Measurements from ENCODE around the gene CD69. TPM values are rescaled to one million over a fixed set of nuclear protein-coding genes. Genes with fewer than 3 reads are reported as not detected.

The CD69 gene
- total RNA-seq, 1 experiment from 2014 or later, result not detected

GRCh38 chr12:9797722-9798619 lies 37.3 kb upstream of the CD69 start:
- Histone ChIP-seq H2AK5ac (ENCODE audit: insufficient read length, low read length) (no peak overlapping the region), H4K8ac (replicated peaks; ENCODE audit: insufficient read length, low read depth, low read length) (no peak overlapping the region), H3K4ac (ENCODE audit: low read depth, low read length) (no peak overlapping the region), H3K9me3 (ENCODE audit: control insufficient read depth, low read depth, low read length) (no peaks in the 10 kb centered on the region), H4K20me1 (ENCODE audit: control insufficient read depth, insufficient read depth, insufficient read length) (no peaks in the 10 kb centered on the region), H3K27me3 (ENCODE audit: insufficient read depth, low read length) (no peaks in the 10 kb centered on the region), H3K9ac (ENCODE audit: extremely low read depth, insufficient read length, low read length) (no peak overlapping the region), H2BK20ac (ENCODE audit: low read depth, low read length, poor library complexity, severe bottlenecking) (no peak overlapping the region), H4K5ac (ENCODE audit: insufficient read length, low read depth, low read length) (no peak overlapping the region), H2BK5ac (ENCODE audit: insufficient read length, low read length) (no peak overlapping the region), H3K27ac (ENCODE audit: insufficient read length, low read depth, low read length) (no peak overlapping the region), H3K18ac (ENCODE audit: insufficient read length, low read depth, low read length) (no peak overlapping the region), H3K4me1 (ENCODE audit: insufficient read depth, low read length) (peaks cover 2% of the 10 kb centered on the region; the same call in 1 of the 2 replicates), H2BK120ac (ENCODE audit: low read depth, low read length, poor library complexity, severe bottlenecking) (no peak overlapping the region), H4K91ac (ENCODE audit: insufficient read length, low read depth, low read length) (no peak overlapping the region), H3K14ac (ENCODE audit: insufficient read depth, low read length) (no peak overlapping the region), H3K4me2 (ENCODE audit: insufficient read depth, insufficient read length, low read length) (no peak overlapping the region), H3K79me1 (ENCODE audit: insufficient read depth, low read depth, low read length, poor library complexity, severe bottlenecking) (no peaks in the 10 kb centered on the region), H3K23me2 (ENCODE audit: insufficient read length, low read depth, low read length, poor library complexity, severe bottlenecking) (no peaks in the 10 kb centered on the region), H2AFZ (ENCODE audit: low read length) (no peak overlapping the region), H3K79me2 (ENCODE audit: insufficient read depth, low read length) (no peaks in the 10 kb centered on the region), H3T11ph (ENCODE audit: low read length) (no peak overlapping the region), H3K56ac (ENCODE audit: insufficient read length, low read depth, low read length) (no peak overlapping the region), H2BK15ac (ENCODE audit: low read depth, low read length) (no peak overlapping the region), H3K23ac (ENCODE audit: insufficient read length, low read depth, low read length) (no peak overlapping the region), H2BK12ac (ENCODE audit: insufficient read length, low read depth, low read length) (no peak overlapping the region)
- no peaks in the 10 kb centered on the region for H3K27me3 Mint-ChIP-seq (ENCODE audit: low read depth)
- no CpG with 5 or more reads among the region's 7 CpGs for WGBS (ENCODE audit: extremely low coverage, insufficient read length, low lambda C conversion rate)
- peak; percentile 82 for TF ChIP-seq CTCF (conservative IDR thresholded peaks at IDR 0.05)
- H3K36me3 Mint-ChIP-seq (ENCODE audit: insufficient read depth in 1 of 3, low read depth in 3 of 3), result no peaks in the 10 kb centered on the region
- no peak overlapping the region for H3K4me3 Mint-ChIP-seq
- 0 out of 7 replicates have a peak overlapping the region, but pooled peaks of 1 of the 3 experiments have one; percentile 39 for H3K27ac Mint-ChIP-seq
- peaks cover 19 to 22% of the 10 kb centered on the region in 2 experiments for H3K4me1 Mint-ChIP-seq
- peaks cover 2% of the 10 kb centered on the region in 2 experiments; a peak in 2 of 5 replicates for H3K9me3 Mint-ChIP-seq
- peak; percentile 91 for DNase-seq

All from H9 (cell line).